ENCODE measurements around the gene TSEN54.

The TSEN54 gene

DNA sequence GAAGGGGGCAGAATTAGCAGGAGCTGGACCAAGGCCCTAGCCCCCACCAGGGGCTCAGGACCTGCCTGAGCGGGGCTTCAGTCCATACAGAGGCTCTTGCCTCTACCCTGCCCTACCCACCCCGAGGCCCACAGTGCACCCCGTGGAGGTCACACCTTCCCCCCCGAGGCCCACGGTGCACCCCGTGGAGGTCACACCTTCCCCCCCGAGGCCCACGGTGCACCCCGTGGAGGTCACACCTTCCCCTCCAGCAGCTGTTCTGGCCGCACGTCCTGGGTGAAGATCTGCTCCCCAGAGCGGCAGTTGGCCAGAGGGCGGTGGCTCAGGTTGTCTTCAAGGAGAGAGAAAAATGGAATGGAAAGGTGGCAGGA lies 12.4 kb upstream of the TSEN54 start:
- H3F3A ChIP-seq (ENCODE audit: control insufficient read depth, insufficient read depth) = no peaks in the 10 kb centered on the region
- TF ChIP-seq EZH2phosphoT487 (IDR thresholded peaks at IDR 0.05; ENCODE audit: borderline replicate concordance, low read length) = no peak
- TF ChIP-seq, protein P1, sequence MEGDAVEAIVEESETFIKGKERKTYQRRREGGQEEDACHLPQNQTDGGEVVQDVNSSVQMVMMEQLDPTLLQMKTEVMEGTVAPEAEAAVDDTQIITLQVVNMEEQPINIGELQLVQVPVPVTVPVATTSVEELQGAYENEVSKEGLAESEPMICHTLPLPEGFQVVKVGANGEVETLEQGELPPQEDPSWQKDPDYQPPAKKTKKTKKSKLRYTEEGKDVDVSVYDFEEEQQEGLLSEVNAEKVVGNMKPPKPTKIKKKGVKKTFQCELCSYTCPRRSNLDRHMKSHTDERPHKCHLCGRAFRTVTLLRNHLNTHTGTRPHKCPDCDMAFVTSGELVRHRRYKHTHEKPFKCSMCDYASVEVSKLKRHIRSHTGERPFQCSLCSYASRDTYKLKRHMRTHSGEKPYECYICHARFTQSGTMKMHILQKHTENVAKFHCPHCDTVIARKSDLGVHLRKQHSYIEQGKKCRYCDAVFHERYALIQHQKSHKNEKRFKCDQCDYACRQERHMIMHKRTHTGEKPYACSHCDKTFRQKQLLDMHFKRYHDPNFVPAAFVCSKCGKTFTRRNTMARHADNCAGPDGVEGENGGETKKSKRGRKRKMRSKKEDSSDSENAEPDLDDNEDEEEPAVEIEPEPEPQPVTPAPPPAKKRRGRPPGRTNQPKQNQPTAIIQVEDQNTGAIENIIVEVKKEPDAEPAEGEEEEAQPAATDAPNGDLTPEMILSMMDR (IDR thresholded peaks at IDR 0.05; ENCODE audit: low read depth, low read length, poor library complexity, severe bottlenecking) = no peak
- H3K4me2 ChIP-seq (ENCODE audit: low read length) = no peak overlapping the region
- H3K27ac ChIP-seq (ENCODE audit: low read depth, low read length) = no peak overlapping the region
- no peaks in the 10 kb centered on the region for H3K27me3 ChIP-seq (ENCODE audit: control insufficient read depth, low read length)
- H3K79me2 ChIP-seq (ENCODE audit: control insufficient read depth, low read length) = no peaks in the 10 kb centered on the region
- no peaks in the 10 kb centered on the region for H3K9me2 ChIP-seq (replicated peaks; ENCODE audit: control insufficient read depth, low read length)
- H3K9me3 ChIP-seq (ENCODE audit: control insufficient read depth, insufficient read depth, low read length) = no peaks in the 10 kb centered on the region
- no peak overlapping the region for H3K4me3 ChIP-seq (ENCODE audit: low read length)
- no peaks in the 10 kb centered on the region for H3K4me1 ChIP-seq (ENCODE audit: control insufficient read depth, low read length)
- H4K20me1 ChIP-seq (ENCODE audit: control insufficient read depth, insufficient read depth, low read depth, low read length) = no peaks in the 10 kb centered on the region
- H3K36me3 ChIP-seq (ENCODE audit: control insufficient read depth, low read length) = no peaks in the 10 kb centered on the region

DNA sequence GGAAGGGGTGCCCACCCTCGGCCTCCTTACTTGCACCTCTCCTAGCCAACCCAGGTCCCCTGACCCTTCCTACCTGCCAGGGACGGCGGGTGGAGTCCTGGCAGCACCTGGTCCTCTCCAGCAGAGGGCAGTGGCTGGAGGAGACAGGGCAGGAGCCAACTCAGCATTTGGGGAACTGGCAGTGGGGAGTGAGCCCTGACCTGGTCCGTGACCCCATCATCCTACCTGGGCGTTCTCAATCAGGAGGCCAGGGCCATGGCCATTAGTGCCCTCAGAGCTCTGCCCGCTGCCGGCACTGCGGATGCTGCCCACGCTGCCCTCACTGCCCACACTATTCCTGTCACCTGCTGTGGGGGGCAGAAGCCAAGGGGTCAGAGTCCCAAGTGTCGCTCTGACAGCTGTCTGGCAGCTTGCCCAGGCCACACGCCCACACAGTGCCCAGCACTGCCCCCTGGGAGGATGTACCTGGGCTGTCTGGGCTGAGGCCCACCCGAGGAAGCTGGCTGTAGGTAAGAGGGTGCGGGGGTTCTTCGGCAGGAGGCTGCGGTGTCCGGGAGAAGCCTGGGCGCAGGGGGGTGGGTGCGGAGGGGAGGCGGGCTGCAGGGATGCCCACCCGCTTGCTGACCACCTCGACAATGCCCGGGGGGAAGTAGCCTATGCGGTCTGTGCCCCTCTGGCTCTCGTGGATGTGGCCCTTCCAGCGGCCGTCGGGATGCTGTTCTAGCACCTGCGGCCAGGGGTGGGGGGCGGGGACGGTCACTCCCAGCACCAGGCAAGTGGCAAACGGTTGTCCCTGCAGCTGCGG lies 11.8 kb upstream of the TSEN54 start:
- Histone ChIP-seq H3K4me2 (ENCODE audit: low read length) (no peak overlapping the region), H3K9me2 (replicated peaks; ENCODE audit: control insufficient read depth, low read length) (no peaks in the 10 kb centered on the region)

DNA sequence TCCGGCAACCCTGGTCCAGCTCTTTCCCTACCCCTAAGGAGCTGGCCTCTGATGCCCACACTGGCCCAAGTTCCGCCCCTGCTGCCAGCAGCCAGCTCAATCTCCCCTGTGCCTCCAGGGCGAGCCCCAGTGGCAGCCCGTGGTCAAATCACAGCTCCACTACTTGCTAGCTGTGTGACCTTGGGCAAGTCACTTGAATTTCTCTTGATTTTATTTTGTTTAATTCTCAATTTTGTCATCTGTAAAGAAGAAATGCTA lies 11.2 kb upstream of the TSEN54 start:
- no peaks in the 10 kb centered on the region for H3K9me2 ChIP-seq (replicated peaks; ENCODE audit: control insufficient read depth, low read length)
- no peaks in the 10 kb centered on the region for H3K79me2 ChIP-seq (ENCODE audit: control insufficient read depth, low read length)
- no peak overlapping the region for H3K4me3 ChIP-seq (ENCODE audit: low read length)
- H3K4me2 ChIP-seq (ENCODE audit: low read length) = no peak overlapping the region
- H3K4me1 ChIP-seq (ENCODE audit: control insufficient read depth, low read length) = no peaks in the 10 kb centered on the region
- H3K36me3 ChIP-seq (ENCODE audit: control insufficient read depth, low read length) = no peaks in the 10 kb centered on the region
- no peaks in the 10 kb centered on the region for H4K20me1 ChIP-seq (ENCODE audit: control insufficient read depth, insufficient read depth, low read depth, low read length)
- no peaks in the 10 kb centered on the region for H3K27me3 ChIP-seq (ENCODE audit: control insufficient read depth, low read length)
- TF ChIP-seq EZH2phosphoT487 (IDR thresholded peaks at IDR 0.05; ENCODE audit: borderline replicate concordance, low read length) = no peak
- TF ChIP-seq, protein P1 (IDR thresholded peaks at IDR 0.05; ENCODE audit: low read depth, low read length, poor library complexity, severe bottlenecking) = no peak
- H3K27ac ChIP-seq (ENCODE audit: low read depth, low read length) = no peak overlapping the region
- H3F3A ChIP-seq (ENCODE audit: control insufficient read depth, insufficient read depth) = no peaks in the 10 kb centered on the region
- H3K9me3 ChIP-seq (ENCODE audit: control insufficient read depth, insufficient read depth, low read length) = no peaks in the 10 kb centered on the region

More for the DNA sequence above, 11.8 kb upstream of the TSEN54 start:
- Histone ChIP-seq H3K4me1 (ENCODE audit: control insufficient read depth, low read length) (no peaks in the 10 kb centered on the region), H3K79me2 (ENCODE audit: control insufficient read depth, low read length) (no peaks in the 10 kb centered on the region), H3K9me3 (ENCODE audit: control insufficient read depth, insufficient read depth, low read length) (no peaks in the 10 kb centered on the region), H3K4me3 (ENCODE audit: low read length) (no peak overlapping the region), H4K20me1 (ENCODE audit: control insufficient read depth, insufficient read depth, low read depth, low read length) (no peaks in the 10 kb centered on the region), H3K36me3 (ENCODE audit: control insufficient read depth, low read length) (no peaks in the 10 kb centered on the region), H3F3A (ENCODE audit: control insufficient read depth, insufficient read depth) (no peaks in the 10 kb centered on the region), H3K27me3 (ENCODE audit: control insufficient read depth, low read length) (no peaks in the 10 kb centered on the region), H3K27ac (ENCODE audit: low read depth, low read length) (no peak overlapping the region)
- TF ChIP-seq, protein P1 (IDR thresholded peaks at IDR 0.05; ENCODE audit: low read depth, low read length, poor library complexity, severe bottlenecking) = peak; percentile 73
- TF ChIP-seq EZH2phosphoT487 (IDR thresholded peaks at IDR 0.05; ENCODE audit: borderline replicate concordance, low read length) = no peak
